Hematopoietic multipotent progenitor cell treated with erythropoietin and hydrocortisone succinate and interleukin-3 and kit ligand, for 4 days (in vitro differentiated cells): ENCODE data around the gene HECA.
"Not testable (repeated sequence)": the region's sequence is repeated elsewhere in the genome, so short reads cannot be mapped to it uniquely, and the experiment has no call there.

Experiments
- DNase-seq: peaks from one replicate; pipeline ENCODE4 v3.0.0-alpha.2; 2015

HECA gene

GRCh38 chr6:139134817-139135577 lies at the start of gene HECA:
HECA (plus strand) TSS chr6:139135080; CDS start chr6:139135397, 317 bp downstream.
- DNase-seq: peak; percentile 96

GRCh38 chr6:139091826-139092225 lies 43.1 kb upstream of the HECA start:
- no peak for DNase-seq

GRCh38 chr6:139099984-139100383 lies 34.9 kb upstream of the HECA start:
- DNase-seq: no peak

GRCh38 chr6:139107051-139107450 lies 27.8 kb upstream of the HECA start:
- no peak for DNase-seq

- no peak for DNase-seq
Observed at GRCh38 chr6:139108378-139108777, 26.5 kb upstream of the HECA start.

- DNase-seq: peak; percentile 64
Observed at GRCh38 chr6:139109558-139109957, 25.3 kb upstream of the HECA start.

GRCh38 chr6:139112146-139112545 lies 22.7 kb upstream of the HECA start:
- no peak for DNase-seq

GRCh38 chr6:139112561-139112960 lies 22.3 kb upstream of the HECA start:
- DNase-seq: no peak

- DNase-seq: no peak
Observed at GRCh38 chr6:139114746-139115145, 20.1 kb upstream of the HECA start.

GRCh38 chr6:139115989-139116758 lies 18.7 kb upstream of the HECA start:
- no peak for DNase-seq

GRCh38 chr6:139117734-139118133 lies 17.1 kb upstream of the HECA start:
- peak; percentile 38 for DNase-seq

GRCh38 chr6:139119552-139119951 lies 15.3 kb upstream of the HECA start:
- no peak for DNase-seq

GRCh38 chr6:139122823-139123222 lies 12.1 kb upstream of the HECA start:
- DNase-seq: not testable (repeated sequence)

- DNase-seq: peak; percentile 97
Observed at GRCh38 chr6:139124887-139125672, 9.8 kb upstream of the HECA start.

GRCh38 chr6:139126255-139126654 lies 8.6 kb upstream of the HECA start:
- DNase-seq: peak; percentile 59

GRCh38 chr6:139126931-139127330 lies 7.9 kb upstream of the HECA start:
- DNase-seq: no peak

GRCh38 chr6:139129284-139129683 lies 5.6 kb upstream of the HECA start:
- no peak for DNase-seq

GRCh38 chr6:139131736-139132280 lies 3.1 kb upstream of the HECA start:
- DNase-seq: peak; percentile 47

GRCh38 chr6:139133262-139134063 lies 1.4 kb upstream of the HECA start:
- DNase-seq: peak; percentile 30

GRCh38 chr6:139134064-139134395 lies 850 bp upstream of the HECA start:
- no peak for DNase-seq

- DNase-seq: peak; percentile 71
Observed at GRCh38 chr6:139135578-139136545, 982 bp downstream of the HECA start.
